Measurements from ENCODE around the gene SYPL1. TPM values are rescaled to one million over a fixed set of nuclear protein-coding genes. Genes with fewer than 3 reads are reported as not detected.

Gene SYPL1
- total RNA-seq, 1 experiment from 2014 or later, result 98.3 TPM

GRCh38 chr7:106076537-106076936 lies 35.6 kb downstream of the SYPL1 start:
- in situ Hi-C loops (cut with HindIII; ENCODE audit: low pct_unique_long_range_greater_than_20kb, low sequenced_read_pairs) (no loop called here), intact Hi-C loops (cut with micrococcal nuclease; ENCODE audit: unreplicated experiment) (no loop called here)
- CTCF ChIA-PET, result no interaction called here
- POLR2A ChIA-PET, result no interaction called here
- no peaks in the 10 kb centered on the region for H3K9me3 ChIP-seq (ENCODE audit: control insufficient read depth, insufficient read depth, low read depth, low read length)
- ATAC-seq, result no peak
- H3K27ac ChIP-seq (ENCODE audit: low read length), result no peak overlapping the region
- no peaks in the 10 kb centered on the region for H3K36me3 ChIP-seq (ENCODE audit: control insufficient read depth, insufficient read depth, low read length)
- no peak for DNase-seq (ENCODE audit: low read depth, low spot score)
- BruUV-seq (replicated peaks), result no TSS peak
- H3K4me3 ChIP-seq (ENCODE audit: low read depth in 2 of 2, low read length in 2 of 2), result no peak overlapping the region
- H3K27me3 ChIP-seq (ENCODE audit: control insufficient read depth, insufficient read depth, low read length), result no peaks in the 10 kb centered on the region
- TF ChIP-seq POLR2AphosphoS5 (IDR thresholded peaks at IDR 0.05; ENCODE audit: low read depth, low read length), result no peak
- TF ChIP-seq TCF7L2 (IDR thresholded peaks at IDR 0.05; ENCODE audit: low read depth, low read length), result no peak
- H3K4me1 ChIP-seq (ENCODE audit: control insufficient read depth, insufficient read depth, low read length), result peaks cover 9% of the 10 kb centered on the region

GRCh38 chr7:106075937-106076336 lies 36.2 kb downstream of the SYPL1 start:
- ATAC-seq (no peak), DNase-seq (ENCODE audit: low read depth, low spot score) (no peak)
- H3K9me3 ChIP-seq (ENCODE audit: control insufficient read depth, insufficient read depth, low read depth, low read length), result no peaks in the 10 kb centered on the region
- BruUV-seq (replicated peaks), result no TSS peak
- peaks cover 13% of the 10 kb centered on the region for H3K4me1 ChIP-seq (ENCODE audit: control insufficient read depth, insufficient read depth, low read length)
- in situ Hi-C loops (cut with HindIII; ENCODE audit: low pct_unique_long_range_greater_than_20kb, low sequenced_read_pairs), result no loop called here
- H3K27ac ChIP-seq (ENCODE audit: low read length), result no peak overlapping the region
- no peaks in the 10 kb centered on the region for H3K27me3 ChIP-seq (ENCODE audit: control insufficient read depth, insufficient read depth, low read length)
- ChIA-PET POLR2A (no interaction called here), CTCF (no interaction called here)
- H3K36me3 ChIP-seq (ENCODE audit: control insufficient read depth, insufficient read depth, low read length), result no peaks in the 10 kb centered on the region
- TF ChIP-seq POLR2AphosphoS5 (IDR thresholded peaks at IDR 0.05; ENCODE audit: low read depth, low read length), result no peak
- TF ChIP-seq CTCF (IDR thresholded peaks at IDR 0.05), result no peak
- no peak for TF ChIP-seq SIN3A (IDR thresholded peaks at IDR 0.05; ENCODE audit: borderline replicate concordance, insufficient read depth, low read depth, low read length)
- TF ChIP-seq TCF7L2 (IDR thresholded peaks at IDR 0.05; ENCODE audit: low read depth, low read length), result no peak
- no peak overlapping the region for H3K4me3 ChIP-seq (ENCODE audit: low read depth in 2 of 2, low read length in 2 of 2)
- intact Hi-C loops (cut with micrococcal nuclease; ENCODE audit: unreplicated experiment), result no loop called here

- no peaks in the 10 kb centered on the region for H3K9me3 ChIP-seq (ENCODE audit: control insufficient read depth, insufficient read depth, low read depth, low read length)
- H3K4me3 ChIP-seq (ENCODE audit: low read depth in 2 of 2, low read length in 2 of 2), result no peak overlapping the region
- no TSS peak for BruUV-seq (replicated peaks)
- H3K36me3 ChIP-seq (ENCODE audit: control insufficient read depth, insufficient read depth, low read length), result no peaks in the 10 kb centered on the region
- peaks cover 17% of the 10 kb centered on the region for H3K4me1 ChIP-seq (ENCODE audit: control insufficient read depth, insufficient read depth, low read length)
- intact Hi-C loops (cut with micrococcal nuclease; ENCODE audit: unreplicated experiment) (no loop called here), in situ Hi-C loops (cut with HindIII; ENCODE audit: low pct_unique_long_range_greater_than_20kb, low sequenced_read_pairs) (loop anchor here (25.0 kb wide), 1 partner anchor 88 kb away; no protein-coding TSS in a partner anchor)
- no peak for DNase-seq (ENCODE audit: low read depth, low spot score)
- TF ChIP-seq POLR2AphosphoS5 (IDR thresholded peaks at IDR 0.05; ENCODE audit: low read depth, low read length) (no peak), TCF7L2 (IDR thresholded peaks at IDR 0.05; ENCODE audit: low read depth, low read length) (no peak), SIN3A (IDR thresholded peaks at IDR 0.05; ENCODE audit: borderline replicate concordance, insufficient read depth, low read depth, low read length) (no peak), CTCF (IDR thresholded peaks at IDR 0.05) (no peak), REST (IDR thresholded peaks at IDR 0.05; ENCODE audit: insufficient read depth in 1 of 2, low read depth in 2 of 2, low read length in 1 of 2) (no peak)
- no peak for ATAC-seq
- POLR2A ChIA-PET, result no interaction called here
- CTCF ChIA-PET, result no interaction called here
- H3K27ac ChIP-seq (ENCODE audit: low read length), result no peak overlapping the region
- no peaks in the 10 kb centered on the region for H3K27me3 ChIP-seq (ENCODE audit: control insufficient read depth, insufficient read depth, low read length)
Measured at GRCh38 chr7:106074257-106074656, 37.9 kb downstream of the SYPL1 start.

Data from Panc1 (cell line).